AG09319 (cell line): Measurements from ENCODE around the gene ATP13A5.

Source experiments
- DNase-seq: peaks from one replicate; pipeline ENCODE4 v3.0.0-alpha.2; 2010; ENCODE audit warnings: low read depth; ENCODE audit errors: extremely low read depth
- TF ChIP-seq, protein P1 (sequence below): IDR thresholded peaks from 2 replicates; pipeline ENCODE4 v1.5.1; 2011; ENCODE audit warnings: low read depth, mild to moderate bottlenecking, inconsistent platforms, low read length, moderate library complexity

The ATP13A5 gene

GRCh38 chr3:193262707-193263106, 115.8 kb downstream of the ATP13A5 start:
- DNase-seq = no peak
- TF ChIP-seq, protein P1, sequence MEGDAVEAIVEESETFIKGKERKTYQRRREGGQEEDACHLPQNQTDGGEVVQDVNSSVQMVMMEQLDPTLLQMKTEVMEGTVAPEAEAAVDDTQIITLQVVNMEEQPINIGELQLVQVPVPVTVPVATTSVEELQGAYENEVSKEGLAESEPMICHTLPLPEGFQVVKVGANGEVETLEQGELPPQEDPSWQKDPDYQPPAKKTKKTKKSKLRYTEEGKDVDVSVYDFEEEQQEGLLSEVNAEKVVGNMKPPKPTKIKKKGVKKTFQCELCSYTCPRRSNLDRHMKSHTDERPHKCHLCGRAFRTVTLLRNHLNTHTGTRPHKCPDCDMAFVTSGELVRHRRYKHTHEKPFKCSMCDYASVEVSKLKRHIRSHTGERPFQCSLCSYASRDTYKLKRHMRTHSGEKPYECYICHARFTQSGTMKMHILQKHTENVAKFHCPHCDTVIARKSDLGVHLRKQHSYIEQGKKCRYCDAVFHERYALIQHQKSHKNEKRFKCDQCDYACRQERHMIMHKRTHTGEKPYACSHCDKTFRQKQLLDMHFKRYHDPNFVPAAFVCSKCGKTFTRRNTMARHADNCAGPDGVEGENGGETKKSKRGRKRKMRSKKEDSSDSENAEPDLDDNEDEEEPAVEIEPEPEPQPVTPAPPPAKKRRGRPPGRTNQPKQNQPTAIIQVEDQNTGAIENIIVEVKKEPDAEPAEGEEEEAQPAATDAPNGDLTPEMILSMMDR = no peak

GRCh38 chr3:193261970-193262369, 116.6 kb downstream of the ATP13A5 start:
- no peak for DNase-seq
- TF ChIP-seq, protein P1 = no peak

DNA sequence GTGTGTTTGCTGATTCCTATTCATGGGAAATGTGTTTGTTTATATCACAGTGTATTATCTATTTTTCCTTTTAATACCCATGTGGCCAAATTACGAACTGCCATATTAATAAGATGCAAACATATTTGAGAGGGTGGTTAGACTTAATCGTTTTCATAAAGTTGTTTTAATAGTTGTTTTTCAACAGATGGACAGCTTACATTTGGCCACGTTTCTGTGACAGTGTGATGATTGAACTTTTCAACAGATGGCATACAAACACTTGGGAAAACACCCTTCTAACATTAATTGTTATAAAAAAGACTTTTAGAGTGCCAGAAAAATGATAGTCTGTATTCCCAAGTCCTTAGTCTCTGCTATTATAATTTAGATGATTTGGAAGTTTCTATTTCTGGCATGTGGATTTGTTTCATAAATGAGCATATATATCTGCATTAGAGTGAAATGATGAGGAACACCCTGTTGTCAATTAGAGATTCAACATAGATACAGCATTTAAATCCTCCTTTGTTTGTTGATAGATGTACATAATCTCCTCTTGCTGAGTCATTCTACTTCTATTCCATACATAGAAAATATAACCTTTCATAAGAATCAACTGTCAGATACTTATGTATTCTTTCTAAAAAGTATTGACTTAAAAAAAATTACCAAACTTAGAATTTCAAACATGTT, 124.4 kb downstream of the ATP13A5 start:
- DNase-seq = no peak
- TF ChIP-seq, protein P1 = no peak

DNA sequence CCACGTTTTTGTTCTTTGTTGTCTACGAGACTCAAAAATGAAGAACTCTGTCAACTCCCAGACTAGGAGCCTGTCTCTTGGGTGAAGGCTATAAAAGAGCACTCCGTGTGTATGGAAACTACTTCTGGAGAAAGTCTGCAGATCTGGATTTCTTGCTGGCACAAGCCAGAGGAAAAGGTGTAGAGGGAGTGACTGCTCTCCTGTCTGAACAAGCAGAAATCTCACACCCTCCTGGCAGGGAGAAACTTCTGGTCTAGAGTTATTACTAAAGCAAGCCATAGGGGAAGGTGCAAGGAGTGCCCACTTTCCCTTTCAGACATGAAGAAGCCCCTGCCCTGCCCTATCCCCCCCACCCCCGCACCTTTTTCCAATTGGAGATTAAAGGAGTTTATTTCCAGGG, 128.1 kb downstream of the ATP13A5 start:
- TF ChIP-seq, protein P1 = no peak
- no peak for DNase-seq

DNA sequence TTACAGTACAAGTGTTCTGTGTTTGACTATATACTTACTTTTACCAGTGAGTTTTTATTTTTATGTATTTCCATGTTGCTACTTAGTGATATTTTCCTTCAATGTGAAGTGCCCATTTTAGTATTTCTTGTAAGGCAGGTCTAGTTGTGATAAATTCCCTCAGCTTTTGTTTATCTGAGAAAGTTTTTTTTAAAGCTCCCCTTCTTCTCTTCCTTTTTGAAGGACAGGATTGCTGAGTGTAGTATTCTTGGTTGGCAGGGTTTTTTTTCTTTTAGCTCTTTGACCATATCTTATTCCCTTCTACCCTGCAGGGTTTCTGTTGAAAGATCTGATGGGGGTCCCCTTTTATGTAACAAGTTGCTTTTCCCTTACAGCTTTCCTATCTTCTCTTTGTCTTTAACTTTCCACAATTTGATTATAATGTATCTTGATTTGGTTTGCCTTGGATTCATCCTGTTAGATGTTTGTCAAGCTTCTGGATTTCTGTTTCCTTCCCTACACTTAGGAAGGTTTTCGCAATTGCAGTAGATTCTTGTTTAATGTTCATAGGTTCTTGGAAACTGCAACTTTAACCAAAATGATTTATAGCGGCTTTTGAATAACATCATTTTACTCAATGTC, 129.6 kb downstream of the ATP13A5 start:
- no peak for DNase-seq
- TF ChIP-seq, protein P1 = no peak

GRCh38 chr3:193243571-193243970, 135.0 kb downstream of the ATP13A5 start:
- TF ChIP-seq, protein P1 = no peak
- DNase-seq = no peak

DNA sequence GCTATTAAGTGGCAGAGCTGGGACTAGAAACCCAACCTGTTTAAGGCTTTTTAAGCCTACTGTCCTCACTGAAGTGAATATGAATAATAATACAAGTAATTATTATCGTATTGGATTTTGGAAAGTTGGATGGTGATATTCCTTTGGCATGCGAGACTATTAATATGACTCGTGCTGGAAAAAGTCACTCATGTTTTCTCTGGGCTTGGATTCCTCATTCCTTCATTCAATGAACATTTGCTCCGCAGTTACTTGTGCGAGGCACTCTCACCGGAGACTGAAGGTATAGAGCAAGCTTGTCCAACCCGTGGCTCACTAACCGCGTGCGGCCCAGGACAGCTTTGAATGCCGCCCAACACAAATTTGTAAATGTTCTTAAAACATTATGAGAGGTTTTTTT, 136.8 kb downstream of the ATP13A5 start:
- TF ChIP-seq, protein P1 = no peak

More for the DNA sequence above, 136.8 kb downstream of the ATP13A5 start:
- DNase-seq = no peak
